PC-3 (cell line): ENCODE data around the gene PLXNA2. TPM values are rescaled to one million over a fixed set of nuclear protein-coding genes. Genes with fewer than 3 reads are reported as not detected.

Experiments used
- ATAC-seq: fragments of 200-7000 bp; cut with Tn5 transposase; 2 replicates; pipeline ENCODE4 v1.9.1; 2020; ENCODE audit warnings: mild to moderate bottlenecking, moderate library complexity
- BruUV-seq: library from RNA; stranded (reverse); fragments of 400-500 nt; replicated peaks from 2 replicates; lab custom pipeline; 2021; lab: Mats Ljungman, UMichigan
- CTCF ChIA-PET: fragments of 300-600 bp; sonication (Branson Sonifier 250); formaldehyde crosslinking; loops from one replicate; lab custom pipeline; 2022; ENCODE audit warnings: antibody characterized with exemption; lab: Charles Lee
- POLR2A ChIA-PET: fragments of 300-600 bp; sonication (Branson Sonifier 250); formaldehyde crosslinking; loops from one replicate; lab custom pipeline; 2022; ENCODE audit warnings: antibody characterized with exemption; ENCODE audit not compliant: unreplicated experiment; lab: Charles Lee
- DNase-seq: peaks from one replicate; pipeline ENCODE4 v3.0.0-alpha.2; 2015
- H2AFZ ChIP-seq: fragments of 300-600 bp; sonication (generic); 2 replicates; pipeline ENCODE4 v1.6.0; 2016; ENCODE audit warnings: antibody characterized with exemption, low read length
- H3F3A ChIP-seq: fragments of 300-600 bp; sonication (generic); one replicate; pipeline ENCODE4 v1.6.0; 2017; ENCODE audit warnings: antibody characterized with exemption, low read length, control low read depth, mild to moderate bottlenecking; ENCODE audit not compliant: unreplicated experiment
- H3K27ac ChIP-seq: fragments of 300-600 bp; sonication (generic); 2 replicates; pipeline ENCODE4 v1.5.1; 2016; ENCODE audit warnings: mild to moderate bottlenecking, low read length
- H3K27me3 ChIP-seq: fragments of 300-600 bp; sonication (generic); 2 replicates; pipeline ENCODE4 v1.6.1; 2016; ENCODE audit warnings: low read length, mixed read lengths
- H3K36me3 ChIP-seq: fragments of 300-600 bp; sonication (generic); 2 replicates; pipeline ENCODE4 v1.6.1; 2016; ENCODE audit warnings: low read depth, mixed run types, low read length, mixed read lengths
- H3K4me1 ChIP-seq: fragments of 300-600 bp; sonication (generic); 2 replicates; pipeline ENCODE4 v1.5.1; 2016; ENCODE audit warnings: low read length; ENCODE audit not compliant: insufficient read depth
- H3K4me2 ChIP-seq: fragments of 300-600 bp; sonication (generic); 2 replicates; pipeline ENCODE4 v1.6.0; 2016; ENCODE audit warnings: low read length
- H3K4me3 ChIP-seq: fragments of 300-600 bp; sonication (generic); 2 replicates; pipeline ENCODE4 v1.5.1; 2016; ENCODE audit warnings: mild to moderate bottlenecking, low read length, mixed read lengths
- H3K79me2 ChIP-seq: fragments of 300-600 bp; sonication (generic); 2 replicates; pipeline ENCODE4 v1.6.1; 2017; ENCODE audit warnings: low read length, mixed read lengths
- H3K9ac ChIP-seq: fragments of 300-600 bp; sonication (generic); 2 replicates; pipeline ENCODE4 v1.6.0; 2016; ENCODE audit warnings: mild to moderate bottlenecking, low read length
- H3K9me2 ChIP-seq: fragments of 300-600 bp; sonication (generic); replicated peaks from 2 replicates; pipeline ENCODE4 v1.6.1; 2016; ENCODE audit warnings: mixed run types, low read length, mixed read lengths
- H3K9me3 ChIP-seq: fragments of 300-600 bp; sonication (generic); 2 replicates; pipeline ENCODE4 v1.6.1; 2016; ENCODE audit warnings: low read length, mixed read lengths
- H4K20me1 ChIP-seq: fragments of 300-600 bp; sonication (generic); 2 replicates; pipeline ENCODE4 v1.6.1; 2016; ENCODE audit warnings: low read length, mixed read lengths
- EZH2 ChIP-seq: fragments of 300-600 bp; sonication (generic); IDR thresholded peaks from one replicate; pipeline ENCODE4 v1.6.1; 2017; ENCODE audit warnings: antibody characterized with exemption, mild to moderate bottlenecking, low read length; ENCODE audit not compliant: unreplicated experiment
- EZH2phosphoT487 ChIP-seq: fragments of 300-600 bp; sonication (generic); IDR thresholded peaks from 2 replicates; pipeline ENCODE4 v1.6.1; 2018; ENCODE audit warnings: mild to moderate bottlenecking, antibody characterized with exemption, low read length, borderline replicate concordance
- intact Hi-C: fragments of 100-400 bp; cut with micrococcal nuclease; formaldehyde crosslinking; loops from 2 replicates; pipeline ENCODE4 v1.9.0; 2023
- total RNA-seq: library from RNA; depleted of rRNA; stranded (reverse); fragments of >200 nt; gene quantifications from 2 replicates; pipeline ENCODE4 v1.2.3, GENCODE V29; 2014
- TF ChIP-seq, protein P1 (sequence below): fragments of 300-600 bp; sonication (generic); conservative IDR thresholded peaks from 2 replicates; pipeline ENCODE4 v1.5.1; 2017; ENCODE audit warnings: antibody characterized with exemption, low read depth, mild to moderate bottlenecking, low read length

The PLXNA2 gene
- total RNA-seq, 1 experiment from 2014 or later: 16.2 TPM

DNA sequence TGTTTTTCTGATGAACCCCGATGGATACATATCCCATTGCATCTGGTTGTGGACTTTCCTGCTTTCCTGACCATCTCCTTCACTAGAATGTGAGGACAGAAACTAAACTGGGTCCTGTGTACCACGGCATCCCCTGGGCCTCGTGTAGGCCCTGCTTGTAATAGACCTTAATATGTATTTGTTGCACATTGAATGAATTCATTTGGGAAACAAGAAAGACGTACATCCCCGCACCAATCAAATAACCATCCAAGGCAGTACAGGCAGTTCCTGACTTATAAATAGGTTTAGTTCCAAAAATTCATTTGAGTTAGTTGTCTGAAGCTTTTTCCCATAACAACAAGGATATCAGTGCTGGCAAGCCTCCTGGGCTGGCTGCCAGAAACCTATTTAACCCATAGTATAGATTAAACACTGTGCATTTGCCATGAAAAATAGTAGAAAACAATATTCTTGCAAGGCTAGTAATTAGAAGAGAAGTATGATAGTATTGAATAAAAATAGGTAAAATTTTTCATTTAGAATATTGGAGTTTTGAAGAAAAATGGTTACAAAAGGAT is 251.4 kb downstream of the PLXNA2 start:
- intact Hi-C loops: no loop called here
- Histone ChIP-seq H3K36me3 (no peaks in the 10 kb centered on the region), H3K4me3 (no peak overlapping the region), H3K9me3 (no peaks in the 10 kb centered on the region), H3K4me1 (no peaks in the 10 kb centered on the region), H3K27ac (no peak overlapping the region), H4K20me1 (no peaks in the 10 kb centered on the region), H3K27me3 (peaks cover 27% of the 10 kb centered on the region), H3K79me2 (no peaks in the 10 kb centered on the region), H3K4me2 (no peak overlapping the region), H3F3A (no peaks in the 10 kb centered on the region), H3K9ac (no peak overlapping the region), H2AFZ (no peak overlapping the region), H3K9me2 (no peaks in the 10 kb centered on the region)
- ChIA-PET CTCF (interaction anchor here (0.6 kb wide), 1 partner anchor 928 kb away, joined by 3 read pairs; no protein-coding TSS in a partner anchor), POLR2A (no interaction called here)
- TF ChIP-seq EZH2phosphoT487: no peak
- TF ChIP-seq, protein P1, sequence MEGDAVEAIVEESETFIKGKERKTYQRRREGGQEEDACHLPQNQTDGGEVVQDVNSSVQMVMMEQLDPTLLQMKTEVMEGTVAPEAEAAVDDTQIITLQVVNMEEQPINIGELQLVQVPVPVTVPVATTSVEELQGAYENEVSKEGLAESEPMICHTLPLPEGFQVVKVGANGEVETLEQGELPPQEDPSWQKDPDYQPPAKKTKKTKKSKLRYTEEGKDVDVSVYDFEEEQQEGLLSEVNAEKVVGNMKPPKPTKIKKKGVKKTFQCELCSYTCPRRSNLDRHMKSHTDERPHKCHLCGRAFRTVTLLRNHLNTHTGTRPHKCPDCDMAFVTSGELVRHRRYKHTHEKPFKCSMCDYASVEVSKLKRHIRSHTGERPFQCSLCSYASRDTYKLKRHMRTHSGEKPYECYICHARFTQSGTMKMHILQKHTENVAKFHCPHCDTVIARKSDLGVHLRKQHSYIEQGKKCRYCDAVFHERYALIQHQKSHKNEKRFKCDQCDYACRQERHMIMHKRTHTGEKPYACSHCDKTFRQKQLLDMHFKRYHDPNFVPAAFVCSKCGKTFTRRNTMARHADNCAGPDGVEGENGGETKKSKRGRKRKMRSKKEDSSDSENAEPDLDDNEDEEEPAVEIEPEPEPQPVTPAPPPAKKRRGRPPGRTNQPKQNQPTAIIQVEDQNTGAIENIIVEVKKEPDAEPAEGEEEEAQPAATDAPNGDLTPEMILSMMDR: no peak
- TF ChIP-seq EZH2: no peak
- DNase-seq (no peak), ATAC-seq (no peak)
- no TSS peak for BruUV-seq

DNA sequence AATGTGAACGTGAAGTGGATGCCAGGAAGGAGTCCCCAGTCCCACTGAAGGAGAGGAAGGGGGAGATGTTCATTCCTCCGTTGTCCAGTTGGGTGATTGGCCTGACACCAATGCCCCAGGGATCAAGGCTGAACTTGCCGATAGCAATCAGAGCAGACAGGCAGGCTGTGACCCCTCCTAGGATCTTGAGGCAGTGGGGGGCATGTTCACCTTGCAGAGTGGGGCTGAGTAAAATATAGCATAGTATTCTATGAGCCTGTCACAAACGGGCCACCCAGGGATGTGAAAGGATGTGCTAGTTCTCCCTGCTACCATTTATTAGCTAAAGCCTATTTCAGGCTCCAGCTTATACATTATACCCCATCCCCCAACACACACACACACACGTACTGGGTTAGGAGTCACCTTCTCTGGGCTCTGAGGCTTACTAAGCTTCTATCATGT is 252.6 kb downstream of the PLXNA2 start:
- Histone ChIP-seq H3K27ac (no peak overlapping the region), H3K9me2 (no peaks in the 10 kb centered on the region), H3K79me2 (no peaks in the 10 kb centered on the region), H3K9ac (no peak overlapping the region), H3K4me1 (no peaks in the 10 kb centered on the region), H3K9me3 (no peaks in the 10 kb centered on the region), H2AFZ (no peak overlapping the region), H3K4me2 (no peak overlapping the region), H3K4me3 (no peak overlapping the region), H4K20me1 (no peaks in the 10 kb centered on the region), H3K36me3 (no peaks in the 10 kb centered on the region), H3F3A (no peaks in the 10 kb centered on the region), H3K27me3 (peaks cover 30% of the 10 kb centered on the region)
- TF ChIP-seq EZH2: no peak
- TF ChIP-seq, protein P1: no peak
- no peak for TF ChIP-seq EZH2phosphoT487
- CTCF ChIA-PET: no interaction called here
- POLR2A ChIA-PET: no interaction called here
- no peak for ATAC-seq
- no peak for DNase-seq
- BruUV-seq: no TSS peak
- intact Hi-C loops: no loop called here

DNA sequence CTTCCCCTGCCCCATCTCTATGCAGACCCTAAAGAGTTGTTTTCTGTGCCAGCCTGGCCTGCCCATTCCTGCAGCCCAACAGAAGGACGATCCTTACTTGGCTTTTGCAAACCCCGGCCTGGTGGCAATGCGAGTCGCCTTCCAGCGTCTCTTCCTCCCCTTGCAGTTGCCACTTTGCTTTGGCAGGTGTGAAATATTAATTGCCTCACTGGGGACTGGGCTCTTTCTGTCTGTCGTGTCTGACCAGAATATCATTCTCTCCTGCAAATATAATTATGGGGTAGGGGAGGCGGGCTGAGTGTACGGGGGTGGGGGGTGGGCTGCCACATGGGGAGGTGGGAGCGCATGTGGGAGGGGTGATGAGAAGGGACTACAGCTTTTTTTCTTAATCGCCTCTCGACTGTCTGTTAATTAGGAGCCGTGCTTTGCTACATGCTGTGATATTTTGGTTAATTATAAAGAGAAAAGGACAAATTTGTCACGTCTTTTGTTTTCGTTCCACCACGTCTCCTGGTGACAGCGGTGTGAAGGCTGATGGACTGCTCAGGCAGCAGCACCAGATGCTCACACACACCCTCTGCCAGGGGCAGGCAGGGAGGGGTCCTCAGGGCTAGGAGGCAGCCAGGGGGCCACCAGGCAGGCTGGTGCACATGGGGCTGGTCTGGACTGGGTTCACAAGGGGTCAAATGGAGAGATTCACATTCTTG is 253.2 kb downstream of the PLXNA2 start:
- no peaks in the 10 kb centered on the region for H3K9me2 ChIP-seq
- no TSS peak for BruUV-seq
- H2AFZ ChIP-seq: no peak overlapping the region
- ATAC-seq: no peak
- H3K9ac ChIP-seq: no peak overlapping the region
- H3F3A ChIP-seq: no peaks in the 10 kb centered on the region
- H3K36me3 ChIP-seq: no peaks in the 10 kb centered on the region
- no peak overlapping the region for H3K4me2 ChIP-seq
- DNase-seq: no peak
- TF ChIP-seq, protein P1: no peak
- TF ChIP-seq EZH2: no peak
- TF ChIP-seq EZH2phosphoT487: no peak
- intact Hi-C loops: no loop called here
- no peak overlapping the region for H3K4me3 ChIP-seq
- H3K4me1 ChIP-seq: no peaks in the 10 kb centered on the region
- H3K27ac ChIP-seq: no peak overlapping the region
- CTCF ChIA-PET: no interaction called here
- H3K9me3 ChIP-seq: no peaks in the 10 kb centered on the region
- POLR2A ChIA-PET: no interaction called here
- no peaks in the 10 kb centered on the region for H3K79me2 ChIP-seq
- peaks cover 30% of the 10 kb centered on the region for H3K27me3 ChIP-seq
- H4K20me1 ChIP-seq: no peaks in the 10 kb centered on the region
